K562 (cell line): ENCODE results near the gene TXLNA. TPM values are rescaled to one million over a fixed set of nuclear protein-coding genes. Genes with fewer than 3 reads are reported as not detected.

ENCODE experiments used
- ARID1B ChIP-seq: fragments of 450-650 bp; IDR thresholded peaks from 2 replicates; pipeline ENCODE4 v1.6.1; 2016; ENCODE audit warnings: antibody characterized with exemption, mild to moderate bottlenecking, inconsistent platforms
- BRD4 ChIP-seq: fragments of 200-600 bp; sonication (generic); IDR thresholded peaks from 2 replicates; pipeline ENCODE4 v1.6.1; 2017; ENCODE audit warnings: inconsistent platforms
- DEAF1 ChIP-seq: fragments of 450-650 bp; formaldehyde crosslinking; IDR thresholded peaks from 2 replicates; pipeline ENCODE4 v1.4.0; 2020; ENCODE audit warnings: mild to moderate bottlenecking, moderate library complexity
- EHMT2 ChIP-seq: fragments of 450-650 bp; IDR thresholded peaks from 2 replicates; pipeline ENCODE4 v1.6.1; 2018; ENCODE audit warnings: antibody characterized with exemption
- FOS ChIP-seq: IDR thresholded peaks from 3 replicates; pipeline ENCODE4 v1.6.1; 2011; ENCODE audit not compliant: insufficient read length; ENCODE audit errors: extremely low read depth
- GMEB1 ChIP-seq: fragments of 250-450 bp; sonication (Bioruptor Pico); IDR thresholded peaks from 2 replicates; pipeline ENCODE4 v1.4.0; 2020; ENCODE audit warnings: mild to moderate bottlenecking
- GTF2E2 ChIP-seq: fragments of 200-800 bp; sonication (Bioruptor generic); IDR thresholded peaks from 2 replicates; pipeline ENCODE4 v1.6.1; 2016; ENCODE audit warnings: missing genetic modification characterization, missing compliant biosample characterization
- HBP1 ChIP-seq: fragments of 450-650 bp; formaldehyde crosslinking; IDR thresholded peaks from 2 replicates; pipeline ENCODE4 v1.4.0; 2022; ENCODE audit warnings: missing genetic modification characterization
- HMG20B ChIP-seq: fragments of 250-450 bp; sonication (Bioruptor Pico); IDR thresholded peaks from 2 replicates; pipeline ENCODE4 v1.5.0; 2021; ENCODE audit warnings: mild to moderate bottlenecking
- MCM5 ChIP-seq: fragments of 450-650 bp; IDR thresholded peaks from 2 replicates; pipeline ENCODE4 v1.6.1; 2016; ENCODE audit warnings: low read depth
- MTA3 ChIP-seq: fragments of 450-650 bp; formaldehyde crosslinking; IDR thresholded peaks from 2 replicates; pipeline ENCODE4 v1.6.1; 2017; ENCODE audit warnings: mild to moderate bottlenecking, borderline replicate concordance
- POLR3G ChIP-seq: IDR thresholded peaks from 2 replicates; pipeline ENCODE4 v1.6.1; 2011; ENCODE audit not compliant: insufficient read length, insufficient replicate concordance; ENCODE audit errors: extremely low read depth
- RFX7 ChIP-seq: fragments of 250-450 bp; sonication (Bioruptor Pico); IDR thresholded peaks from 2 replicates; pipeline ENCODE4 v1.5.1; 2021; ENCODE audit warnings: mild to moderate bottlenecking
- SIN3B ChIP-seq: fragments of 450-650 bp; IDR thresholded peaks from 2 replicates; pipeline ENCODE4 v1.6.1; 2017; ENCODE audit warnings: low read depth, mild to moderate bottlenecking, moderate library complexity
- SMAD4 ChIP-seq: fragments of 250-450 bp; sonication (Bioruptor Pico); conservative IDR thresholded peaks from 2 replicates; pipeline ENCODE4 v1.8.0; 2021; ENCODE audit warnings: inconsistent platforms, mild to moderate bottlenecking, moderate library complexity
- STAT5B ChIP-seq: fragments of 250-450 bp; sonication (Bioruptor Pico); IDR thresholded peaks from 2 replicates; pipeline ENCODE4 v1.8.0; 2021; ENCODE audit warnings: mild to moderate bottlenecking, inconsistent platforms
- YY1 ChIP-seq, 3 experiments: IDR thresholded peaks; 2 replicates each; pipeline ENCODE4 v1.6.1; 2011; ENCODE audit warnings: low read length in 2 of 3, mild to moderate bottlenecking in 2 of 3, moderate library complexity in 2 of 3, borderline replicate concordance in 1 of 3, control low read depth in 1 of 3, low read depth in 1 of 3; ENCODE audit not compliant: insufficient read depth in 3 of 3, insufficient replicate concordance in 2 of 3, control insufficient read depth in 1 of 3, insufficient read length in 1 of 3; ENCODE audit errors: extremely low read depth in 1 of 3
- ZBTB17 ChIP-seq: fragments of 450-650 bp; formaldehyde crosslinking; IDR thresholded peaks from 2 replicates; pipeline ENCODE4 v1.4.0; 2020; ENCODE audit warnings: mild to moderate bottlenecking
- ZBTB7A ChIP-seq: IDR thresholded peaks from 2 replicates; pipeline ENCODE4 v1.6.1; 2011; ENCODE audit warnings: low read depth, mild to moderate bottlenecking, low read length, moderate library complexity, borderline replicate concordance; ENCODE audit not compliant: control insufficient read depth
- ZNF121 ChIP-seq: sonication (generic); formaldehyde crosslinking; conservative IDR thresholded peaks from 2 replicates; pipeline ENCODE4 v1.8.0; 2022; ENCODE audit warnings: missing genetic modification reagents
- ZNF134 ChIP-seq: fragments of 250-450 bp; sonication (Bioruptor Pico); conservative IDR thresholded peaks from 2 replicates; pipeline ENCODE4 v1.4.0; 2020
- ZNF232 ChIP-seq: sonication (generic); formaldehyde crosslinking; IDR thresholded peaks from 2 replicates; pipeline ENCODE4 v1.8.0; 2022; ENCODE audit warnings: mild to moderate bottlenecking, missing genetic modification reagents
- ZNF311 ChIP-seq: fragments of 250-450 bp; sonication (Bioruptor Pico); IDR thresholded peaks from 2 replicates; pipeline ENCODE4 v1.4.0; 2020; ENCODE audit warnings: mild to moderate bottlenecking, moderate library complexity
- ZNF324 ChIP-seq: fragments of 250-450 bp; sonication (Bioruptor Pico); IDR thresholded peaks from 2 replicates; pipeline ENCODE4 v1.4.0; 2020; ENCODE audit warnings: mild to moderate bottlenecking
- ZNF408 ChIP-seq: fragments of 250-450 bp; sonication (Bioruptor Pico); IDR thresholded peaks from 2 replicates; pipeline ENCODE4 v1.4.0; 2020; ENCODE audit warnings: low read depth, mild to moderate bottlenecking, moderate library complexity
- polyA plus RNA-seq, 8 experiments: library from polyadenylated mRNA; depleted of rRNA in 4 of 8; stranded (reverse) in 5 of 8; unstranded in 3 of 8; fragments of >200 nt; fragmentation: Nextera tagmentation in 2 of 8; fragmentation: Illumina TruSeq in 1 of 8; extraction: Ambion mirVana in 2 of 8; extraction: Trizol in 1 of 8; gene quantifications; 2 replicates each; pipeline versions ENCODE4 v1.2.1 to v1.2.3, GENCODE V29; 2011 to 2014; ENCODE audit warnings: inconsistent platforms in 1 of 8, missing spikeins in 1 of 8
- total RNA-seq, 7 experiments: library from RNA; depleted of rRNA in 6 of 7; stranded (reverse); fragments of >200 nt in 6 of 7; fragmentation: Illumina TruSeq in 2 of 7; extraction: Trizol in 2 of 7; gene quantifications; 2 replicates each; pipeline versions ENCODE4 v1.2.1 to v1.2.3, GENCODE V29; 2011 to 2021; ENCODE audit warnings: low replicate concordance in 1 of 7

Gene TXLNA
- total and polyA plus RNA-seq, 9 of the 15 experiments (the other 6 are each of a cell fraction or from before 2014, with no cell fraction given) = 9.2 to 54.5 (median 39.3) TPM

GRCh38 chr1:32205401-32206370, 26.2 kb downstream of the TXLNA start, which contains the start of gene IQCC (continued):
- peak; percentile 73; the same call in 1 of the 2 replicates for TF ChIP-seq MTA3
- TF ChIP-seq POLR3G = no peak
- TF ChIP-seq ZBTB7A = peak; percentile 75; the same call in 1 of the 2 replicates
- no peak for TF ChIP-seq MCM5
- no peak for TF ChIP-seq ZNF324 (CRISPR knock-in tag)
- no peak for TF ChIP-seq ZNF134 (CRISPR knock-in tag)
- TF ChIP-seq HBP1 (CRISPR knock-in tag) = no peak
- no peak; the same call in 1 of the 2 replicates for TF ChIP-seq ZNF232 (CRISPR knock-in tag)
- TF ChIP-seq RFX7 (CRISPR knock-in tag) = no peak
- no peak for TF ChIP-seq HMG20B (CRISPR knock-in tag)
- TF ChIP-seq EHMT2 = no peak
- no peak for TF ChIP-seq BRD4
- no peak for TF ChIP-seq DEAF1 (CRISPR knock-in tag)
- no peak for TF ChIP-seq FOS
- TF ChIP-seq ZBTB17 (CRISPR knock-in tag) = no peak
- no peak for TF ChIP-seq STAT5B (CRISPR knock-in tag)
- TF ChIP-seq ZNF311 (CRISPR knock-in tag) = no peak
- TF ChIP-seq SMAD4 (CRISPR knock-in tag) = no peak
- peak; percentile 31; the same call in 1 of the 2 replicates for TF ChIP-seq ARID1B
- TF ChIP-seq SIN3B = peak; percentile 95
- TF ChIP-seq ZNF408 (CRISPR knock-in tag) = no peak
- TF ChIP-seq ZNF121 (CRISPR knock-in tag) = no peak
- no peak for TF ChIP-seq GMEB1
- no peak for TF ChIP-seq GTF2E2 (tag)
- peak in 2 of 3 experiments; percentile 78 to 90 for TF ChIP-seq YY1 (IDR thresholded peaks at IDR 0.05; ENCODE audit: borderline replicate concordance in 1 of 3, control insufficient read depth in 1 of 3, extremely low read depth in 1 of 3, insufficient read depth in 3 of 3, insufficient read length in 1 of 3, insufficient replicate concordance in 2 of 3, low read depth in 1 of 3, low read length in 2 of 3)
